ENCODE data around the gene PTGR3. TPM values are rescaled to one million over a fixed set of nuclear protein-coding genes. Genes with fewer than 3 reads are reported as not detected.

PTGR3 gene
- total and polyA plus RNA-seq, 2 of the 8 experiments (the other 6 are each of a cell fraction or from before 2014, with no cell fraction given) = 2.0 to 3.6 TPM

- no peak for TF ChIP-seq ZNF274 (IDR thresholded peaks at IDR 0.05; ENCODE audit: borderline replicate concordance, extremely low read depth, low read length)
- no peak for TF ChIP-seq ATF2 (IDR thresholded peaks at IDR 0.05; ENCODE audit: low read length)
- no peak for TF ChIP-seq KDM5A (IDR thresholded peaks at IDR 0.05; ENCODE audit: low read length)
- TF ChIP-seq KDM1A (IDR thresholded peaks at IDR 0.05; ENCODE audit: borderline replicate concordance, low read length) = no peak
- no peak for TF ChIP-seq PHF8 (conservative IDR thresholded peaks at IDR 0.05; ENCODE audit: low read depth, low read length)
These were observed 18.0 kb upstream of the PTGR3 start (continued) for GRCh38 chr18:75226956-75227316.

All from H1 (cell line).